OCI-LY3 (cell line): ENCODE results near the gene SPOCK1.

ENCODE experiments used
- EZH2phosphoT487 ChIP-seq: fragments of 200-600 bp; shearing (Covaris generic); IDR thresholded peaks from 2 replicates; pipeline ENCODE4 v1.6.1; 2018; ENCODE audit warnings: antibody characterized with exemption, mixed run types, low read depth
- TF ChIP-seq, protein P1 (sequence below): fragments of 200-600, 300-600 bp; sonication (generic); IDR thresholded peaks from 2 replicates; pipeline ENCODE4 v1.5.1; 2014; ENCODE audit warnings: antibody characterized with exemption, low read length, low read depth

DNA sequence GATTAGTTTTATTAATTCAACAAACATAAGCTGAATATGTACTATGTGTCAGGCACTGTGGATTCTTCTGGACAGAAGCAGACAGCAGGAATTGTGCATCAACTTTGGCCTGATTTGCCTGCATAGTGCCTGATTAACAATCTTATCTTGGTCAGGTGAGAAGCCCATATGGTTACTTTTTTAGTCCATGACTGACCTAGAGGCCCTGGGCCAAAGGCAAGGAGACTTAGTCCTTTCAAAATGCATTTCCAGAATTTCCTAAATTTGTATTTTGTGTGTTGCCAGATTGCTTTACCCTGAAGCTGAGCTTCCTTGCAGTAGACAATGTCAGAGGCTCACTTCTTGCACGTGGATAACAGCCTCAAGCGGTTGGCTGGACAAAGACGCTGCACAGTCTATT is 286.7 kb downstream of the SPOCK1 start:
- TF ChIP-seq, protein P1, sequence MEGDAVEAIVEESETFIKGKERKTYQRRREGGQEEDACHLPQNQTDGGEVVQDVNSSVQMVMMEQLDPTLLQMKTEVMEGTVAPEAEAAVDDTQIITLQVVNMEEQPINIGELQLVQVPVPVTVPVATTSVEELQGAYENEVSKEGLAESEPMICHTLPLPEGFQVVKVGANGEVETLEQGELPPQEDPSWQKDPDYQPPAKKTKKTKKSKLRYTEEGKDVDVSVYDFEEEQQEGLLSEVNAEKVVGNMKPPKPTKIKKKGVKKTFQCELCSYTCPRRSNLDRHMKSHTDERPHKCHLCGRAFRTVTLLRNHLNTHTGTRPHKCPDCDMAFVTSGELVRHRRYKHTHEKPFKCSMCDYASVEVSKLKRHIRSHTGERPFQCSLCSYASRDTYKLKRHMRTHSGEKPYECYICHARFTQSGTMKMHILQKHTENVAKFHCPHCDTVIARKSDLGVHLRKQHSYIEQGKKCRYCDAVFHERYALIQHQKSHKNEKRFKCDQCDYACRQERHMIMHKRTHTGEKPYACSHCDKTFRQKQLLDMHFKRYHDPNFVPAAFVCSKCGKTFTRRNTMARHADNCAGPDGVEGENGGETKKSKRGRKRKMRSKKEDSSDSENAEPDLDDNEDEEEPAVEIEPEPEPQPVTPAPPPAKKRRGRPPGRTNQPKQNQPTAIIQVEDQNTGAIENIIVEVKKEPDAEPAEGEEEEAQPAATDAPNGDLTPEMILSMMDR, result no peak
- no peak for TF ChIP-seq EZH2phosphoT487
